Motor neuron (in vitro differentiated cells): Measurements from ENCODE around the gene PRKCB. TPM values are rescaled to one million over a fixed set of nuclear protein-coding genes. Genes with fewer than 3 reads are reported as not detected.
"Not testable (repeated sequence)": the region's sequence is repeated elsewhere in the genome, so short reads cannot be mapped to it uniquely, and the experiment has no call there.

Experiments
- ATAC-seq, 8 experiments: fragments of 200-7000 bp; cut with Tn5 transposase; replicated peaks in 6 of 8; 2 replicates each; pipeline ENCODE4 v1.8.0; 2021; ENCODE audit warnings: mild to moderate bottlenecking in 8 of 8, moderate library complexity in 8 of 8
- H3K27ac ChIP-seq, 2 donors: fragments of 250-450 bp; sonication (Bioruptor Pico); 2 replicates each; pipeline ENCODE4 v1.9.0; 2021; ENCODE audit warnings: antibody characterized with exemption in 2 of 2, mild to moderate bottlenecking in 2 of 2, moderate library complexity in 1 of 2
- H3K4me1 ChIP-seq, 2 donors: fragments of 250-450 bp; sonication (Bioruptor Pico); replicated peaks in 1 of 2; 2 replicates each; pipeline ENCODE4 v1.6.1; 2021; ENCODE audit warnings: antibody characterized with exemption in 2 of 2, mild to moderate bottlenecking in 2 of 2, moderate library complexity in 1 of 2
- H3K4me3 ChIP-seq, 5 donors: fragments of 250-450 bp; sonication (Bioruptor Pico); 2 replicates each; pipeline ENCODE4 v1.9.0; 2021; ENCODE audit warnings: antibody characterized with exemption in 5 of 5, mild to moderate bottlenecking in 5 of 5, moderate library complexity in 4 of 5
- WGBS, 10 experiments: fragments of 450-650 bp; shearing (Covaris generic); methylation state at CpG; one replicate each; pipeline ENCODE4 v1.0.0; 2022; 5-methylcytosine and 5-hydroxymethylcytosine counted together
- in situ Hi-C, 9 experiments: fragments of 400-800 bp; cut with MboI; loops; one replicate each; pipeline ENCODE4 v1.15.0; 2021; ENCODE audit warnings: low sequenced_read_pairs in 9 of 9, low pct_unique_long_range_greater_than_20kb in 2 of 9; ENCODE audit not compliant: unreplicated experiment in 9 of 9
- total RNA-seq, 8 experiments: library from RNA; unstranded; fragments of 300-600 nt; gene quantifications; 2 replicates each; pipeline versions ENCODE4 v1.2.3 to v1.2.4, GENCODE V29; 2022

PRKCB gene
- total RNA-seq, 8 experiments from 2014 or later, result 0.10 to 21.0 (median 4.8) TPM

- Histone ChIP-seq H3K4me3 (no peak overlapping the region), H3K27ac (no peak overlapping the region), H3K4me1 (no peaks in the 10 kb centered on the region)
- in situ Hi-C loops, result loop anchor here in 1 of 9 experiments (25.0 kb wide), 1 partner anchor 110 kb away; no protein-coding TSS in a partner anchor
- no peak for ATAC-seq
Observed at GRCh38 chr16:23922406-23922805, 86.6 kb downstream of the PRKCB start.

- in situ Hi-C loops, result loop anchor here in 1 of 9 experiments (25.0 kb wide), 1 partner anchor 112 kb away; no protein-coding TSS in a partner anchor
- Histone ChIP-seq H3K4me3 (no peak overlapping the region), H3K4me1 (no peaks in the 10 kb centered on the region), H3K27ac (no peak overlapping the region)
- ATAC-seq, result no peak
- 0 to 100% (median 83%) methylated on average over 1 to 7 of the region's 8 CpGs; no CpG with 5 or more reads in 1 of the 10 experiments for WGBS, 10 experiments
Observed at GRCh38 chr16:23924128-23924527, 88.3 kb downstream of the PRKCB start.

- no peaks in the 10 kb centered on the region for H3K4me1 ChIP-seq
- ATAC-seq, result no peak
- in situ Hi-C loops, result no loop called here
- WGBS, 10 experiments, result 0 to 45% (median 30%) methylated on average over 2 to 4 of the region's 4 CpGs; no CpG with 5 or more reads in 4 of the 10 experiments
- H3K4me3 ChIP-seq, result no peak overlapping the region
- no peak overlapping the region for H3K27ac ChIP-seq
Observed at GRCh38 chr16:23927796-23928195, 92.0 kb downstream of the PRKCB start.

- WGBS, 10 experiments, result 7 to 100% (median 76%) methylated on average over 2 to 4 of the region's 4 CpGs; no CpG with 5 or more reads in 1 of the 10 experiments
- Histone ChIP-seq H3K4me3 (no peak overlapping the region), H3K4me1 (no peaks in the 10 kb centered on the region), H3K27ac (no peak overlapping the region)
- ATAC-seq, result no peak
- in situ Hi-C loops, result no loop called here
Observed at GRCh38 chr16:23929237-23929636, 93.5 kb downstream of the PRKCB start.

GRCh38 chr16:23929856-23930255 is 94.1 kb downstream of the PRKCB start:
- in situ Hi-C loops, result no loop called here
- WGBS, 10 experiments, result 4 to 88% (median 50%) methylated on average over 2 to 5 of the region's 5 CpGs; no CpG with 5 or more reads in 2 of the 10 experiments
- Histone ChIP-seq H3K27ac (no peak overlapping the region), H3K4me3 (no peak overlapping the region), H3K4me1 (no peaks in the 10 kb centered on the region)
- no peak for ATAC-seq

- WGBS, 10 experiments, result 0 to 100% (median 67%) methylated on average over 1 to 4 of the region's 5 CpGs; no CpG with 5 or more reads in 1 of the 10 experiments
- no peak overlapping the region for H3K27ac ChIP-seq
- no peak overlapping the region for H3K4me3 ChIP-seq
- in situ Hi-C loops, result no loop called here
- no peaks in the 10 kb centered on the region for H3K4me1 ChIP-seq
- peak in 1 of 8 experiments; percentile 36 for ATAC-seq
Observed at GRCh38 chr16:23930791-23931190, 95.0 kb downstream of the PRKCB start.

GRCh38 chr16:23931199-23931598 is 95.4 kb downstream of the PRKCB start:
- no peak overlapping the region for H3K27ac ChIP-seq
- H3K4me1 ChIP-seq, result no peaks in the 10 kb centered on the region
- no peak for ATAC-seq
- H3K4me3 ChIP-seq, result no peak overlapping the region
- 0 to 100% (median 90%) methylated on average over 1 to 2 of the region's 2 CpGs; no CpG with 5 or more reads in 3 of the 10 experiments for WGBS, 10 experiments
- in situ Hi-C loops, result no loop called here

GRCh38 chr16:23933650-23934049 is 97.9 kb downstream of the PRKCB start:
- H3K27ac ChIP-seq, in situ Hi-C loops, H3K4me1 ChIP-seq, ATAC-seq, H3K4me3 ChIP-seq: not testable (repeated sequence)
- 0 to 70% (median 33%) methylated on average over 1 to 2 of the region's 2 CpGs for WGBS, 10 experiments

GRCh38 chr16:23934610-23935236 is 98.9 kb downstream of the PRKCB start:
- in situ Hi-C loops, result no loop called here
- H3K4me1 ChIP-seq, result no peaks in the 10 kb centered on the region
- 0 to 87% (median 37%) methylated on average over 1 to 7 of the region's 8 CpGs; no CpG with 5 or more reads in 2 of the 10 experiments for WGBS, 10 experiments
- no peak overlapping the region for H3K27ac ChIP-seq
- H3K4me3 ChIP-seq, result no peak overlapping the region
- no peak for ATAC-seq

GRCh38 chr16:23940111-23940510 is 104.3 kb downstream of the PRKCB start:
- no peak overlapping the region for H3K4me3 ChIP-seq
- H3K4me1 ChIP-seq, result no peaks in the 10 kb centered on the region
- H3K27ac ChIP-seq, result no peak overlapping the region
- ATAC-seq, result no peak
- in situ Hi-C loops, result no loop called here

GRCh38 chr16:23941025-23941424 is 105.2 kb downstream of the PRKCB start:
- H3K27ac ChIP-seq, result no peak overlapping the region
- in situ Hi-C loops, result no loop called here
- ATAC-seq, result no peak
- no peaks in the 10 kb centered on the region for H3K4me1 ChIP-seq
- 0 to 100% (median 86%) methylated on average over 1 of the region's 1 CpG; no CpG with 5 or more reads in 5 of the 10 experiments for WGBS, 10 experiments
- H3K4me3 ChIP-seq, result no peak overlapping the region

GRCh38 chr16:23941963-23942564 is 106.3 kb downstream of the PRKCB start:
- WGBS, 10 experiments, result 0 to 100% (median 67%) methylated on average over 1 to 5 of the region's 5 CpGs
- no peak for ATAC-seq
- H3K27ac ChIP-seq, result no peak overlapping the region
- no peaks in the 10 kb centered on the region for H3K4me1 ChIP-seq
- in situ Hi-C loops, result no loop called here
- H3K4me3 ChIP-seq, result no peak overlapping the region

- in situ Hi-C loops, result no loop called here
- ATAC-seq, result no peak
- Histone ChIP-seq H3K4me3 (no peak overlapping the region), H3K27ac (no peak overlapping the region), H3K4me1 (no peaks in the 10 kb centered on the region)
- 4 to 100% (median 68%) methylated on average over 1 to 6 of the region's 6 CpGs for WGBS, 10 experiments
Observed at GRCh38 chr16:23943604-23944003, 107.8 kb downstream of the PRKCB start.

- Histone ChIP-seq H3K4me3 (no peak overlapping the region), H3K4me1 (no peaks in the 10 kb centered on the region), H3K27ac (no peak overlapping the region)
- 0 to 43% (median 20%) methylated on average over 1 of the region's 1 CpG; no CpG with 5 or more reads in 7 of the 10 experiments for WGBS, 10 experiments
- no peak for ATAC-seq
- in situ Hi-C loops, result no loop called here
Observed at GRCh38 chr16:23944381-23944780, 108.6 kb downstream of the PRKCB start.
